H1 (cell line): ENCODE results near the gene LSR. TPM values are rescaled to one million over a fixed set of nuclear protein-coding genes. Genes with fewer than 3 reads are reported as not detected.

Source experiments
- CTCF ChIA-PET: fragments of 300-600 bp; sonication (Branson Sonifier 250); formaldehyde crosslinking; loops from one replicate; lab custom pipeline; 2021; ENCODE audit not compliant: partially characterized antibody; lab: Charles Lee
- POLR2A ChIA-PET: fragments of 300-600 bp; sonication (Branson Sonifier 250); formaldehyde crosslinking; loops from one replicate; lab custom pipeline; 2021; ENCODE audit warnings: inconsistent platforms; ENCODE audit not compliant: partially characterized antibody; lab: Charles Lee
- DNase-seq, 2 experiments: peaks; one replicate each; pipeline versions ENCODE4 v3.0.0 to v3.0.0-alpha.2; 2010 to 2022; ENCODE audit warnings: low spot score in 2 of 2, low read depth in 1 of 2, mixed read lengths in 1 of 2
- FAIRE-seq: peaks from 2 replicates; lab custom pipeline; 2011; peaks lifted over from hg19 to GRCh38; lab: Jason Lieb, UNC
- H2AFZ ChIP-seq: 2 replicates; pipeline ENCODE4 v1.8.1; 2012; ENCODE audit warnings: low read length, inconsistent platforms
- H2AK5ac ChIP-seq: 2 replicates; pipeline ENCODE4 v1.6.1; 2013; ENCODE audit warnings: low read depth, low read length
- H2BK120ac ChIP-seq: replicated peaks from 2 replicates; pipeline ENCODE3; 2013; ENCODE audit warnings: low read depth, low read length, inconsistent platforms
- H2BK12ac ChIP-seq: 2 replicates; pipeline ENCODE4 v1.6.1; 2013; ENCODE audit warnings: low read depth, low read length
- H2BK15ac ChIP-seq: 2 replicates; pipeline ENCODE4 v1.6.1; 2013; ENCODE audit warnings: low read length
- H2BK20ac ChIP-seq: 2 replicates; pipeline ENCODE4 v1.6.1; 2013; ENCODE audit warnings: low read length
- H2BK5ac ChIP-seq: 2 replicates; pipeline ENCODE4 v1.6.1; 2013; ENCODE audit warnings: low read depth, low read length
- H3K14ac ChIP-seq: 2 replicates; pipeline ENCODE4 v1.6.1; 2013; ENCODE audit warnings: inconsistent platforms; ENCODE audit not compliant: insufficient read length
- H3K18ac ChIP-seq: 2 replicates; pipeline ENCODE4 v1.6.1; 2013; ENCODE audit warnings: low read length; ENCODE audit errors: extremely low read depth
- H3K23ac ChIP-seq: 2 replicates; pipeline ENCODE4 v1.6.1; 2013; ENCODE audit warnings: inconsistent platforms; ENCODE audit not compliant: insufficient read length
- H3K23me2 ChIP-seq: 2 replicates; pipeline ENCODE4 v1.6.1; 2013; ENCODE audit warnings: low read depth, low read length
- H3K27ac ChIP-seq: 2 replicates; pipeline ENCODE4 v1.6.1; 2011; ENCODE audit warnings: low read depth, low read length, inconsistent platforms
- H3K27me3 ChIP-seq, 4 experiments: replicated peaks in 1 of 4; 1 replicate in 1 of 4; 2 replicates in 3 of 4; pipeline versions ENCODE4 v1.6.1 to v1.8.1; 2011 to 2013; ENCODE audit warnings: low read length in 3 of 4, mild to moderate bottlenecking in 3 of 4, inconsistent platforms in 2 of 4, mixed read lengths in 2 of 4, moderate library complexity in 1 of 4; ENCODE audit not compliant: control insufficient read depth in 3 of 4, insufficient read depth in 3 of 4; ENCODE audit errors: extremely low read depth in 1 of 4
- H3K36me3 ChIP-seq, 4 experiments: 2 replicates each; pipeline versions ENCODE4 v1.6.1 to v1.8.1; 2011 to 2013; ENCODE audit warnings: mild to moderate bottlenecking in 4 of 4, low read length in 3 of 4, moderate library complexity in 2 of 4, control low read depth in 1 of 4, inconsistent platforms in 1 of 4; ENCODE audit not compliant: insufficient read depth in 4 of 4, control insufficient read depth in 2 of 4
- H3K4ac ChIP-seq: replicated peaks from 2 replicates; pipeline ENCODE3; 2013; ENCODE audit warnings: low read length, low read depth, mixed read lengths, inconsistent platforms; ENCODE audit not compliant: insufficient read length
- H3K4me1 ChIP-seq, 4 experiments: replicated peaks in 1 of 4; 1 replicate in 1 of 4; 2 replicates in 3 of 4; pipeline versions ENCODE4 v1.6.1 to v1.8.1; 2011 to 2013; ENCODE audit warnings: low read length in 3 of 4, inconsistent platforms in 2 of 4, mixed read lengths in 1 of 4; ENCODE audit not compliant: insufficient read depth in 4 of 4, control insufficient read depth in 3 of 4
- H3K4me2 ChIP-seq, 2 experiments: 2 replicates each; pipeline versions ENCODE4 v1.6.1 to v1.8.1; 2011 to 2013; ENCODE audit warnings: low read depth in 2 of 2, low read length in 2 of 2, control low read depth in 1 of 2, inconsistent platforms in 1 of 2, mild to moderate bottlenecking in 1 of 2; ENCODE audit not compliant: insufficient read depth in 1 of 2
- H3K4me3 ChIP-seq, 4 experiments: fragments of 200-600, 300-600 bp in 1 of 4; sonication (generic), shearing (Covaris generic), sonication (Bioruptor Twin) in 1 of 4; 2 replicates each; pipeline versions ENCODE4 v1.5.1 to v1.8.1; 2011 to 2016; ENCODE audit warnings: low read length in 4 of 4, low read depth in 3 of 4, control low read depth in 2 of 4, inconsistent platforms in 2 of 4, mild to moderate bottlenecking in 2 of 4, mixed read lengths in 1 of 4, moderate library complexity in 1 of 4; ENCODE audit not compliant: insufficient read depth in 2 of 4; ENCODE audit errors: extremely low read depth in 1 of 4
- H3K56ac ChIP-seq: replicated peaks from 2 replicates; pipeline ENCODE3; 2013; ENCODE audit warnings: low read depth, mild to moderate bottlenecking, mixed read lengths, low read length, inconsistent platforms; ENCODE audit not compliant: insufficient read length
- H3K79me1 ChIP-seq: 2 replicates; pipeline ENCODE4 v1.6.1; 2013; ENCODE audit warnings: low read depth, low read length, control low read depth
- H3K79me2 ChIP-seq, 2 experiments: 2 replicates each; pipeline versions ENCODE4 v1.6.1 to v1.8.1; 2012 to 2013; ENCODE audit warnings: low read length in 2 of 2, mild to moderate bottlenecking in 2 of 2, inconsistent platforms in 1 of 2; ENCODE audit not compliant: insufficient read depth in 2 of 2, control insufficient read depth in 1 of 2
- H3K9ac ChIP-seq, 4 experiments: replicated peaks in 1 of 4; 1 replicate in 1 of 4; 2 replicates in 3 of 4; pipeline versions ENCODE4 v1.6.1 to v1.8.1; 2011 to 2013; ENCODE audit warnings: low read depth in 3 of 4, low read length in 3 of 4, control low read depth in 2 of 4, mild to moderate bottlenecking in 2 of 4, moderate library complexity in 2 of 4, inconsistent platforms in 1 of 4; ENCODE audit errors: extremely low read depth in 1 of 4
- H3K9me3 ChIP-seq, 2 experiments: 2 replicates each; pipeline versions ENCODE4 v1.6.1 to v1.8.1; 2012 to 2013; ENCODE audit warnings: mild to moderate bottlenecking in 2 of 2, moderate library complexity in 2 of 2, control low read depth in 1 of 2, inconsistent platforms in 1 of 2, low read depth in 1 of 2, low read length in 1 of 2, mixed read lengths in 1 of 2; ENCODE audit not compliant: insufficient read depth in 2 of 2
- H4K20me1 ChIP-seq, 2 experiments: replicated peaks in 1 of 2; 2 replicates each; pipeline versions ENCODE3 to v1.8.1; 2011 to 2013; ENCODE audit warnings: inconsistent platforms in 2 of 2, low read length in 2 of 2, mild to moderate bottlenecking in 1 of 2; ENCODE audit not compliant: insufficient read depth in 2 of 2, control insufficient read depth in 1 of 2
- H4K5ac ChIP-seq: 2 replicates; pipeline ENCODE4 v1.6.1; 2013; ENCODE audit warnings: low read length, low read depth, mixed read lengths, inconsistent platforms; ENCODE audit not compliant: insufficient read length
- H4K8ac ChIP-seq: 2 replicates; pipeline ENCODE4 v1.8.0; 2013; ENCODE audit warnings: mild to moderate bottlenecking, moderate library complexity, low read length, inconsistent platforms; ENCODE audit not compliant: insufficient read depth; ENCODE audit errors: extremely low read depth
- H4K91ac ChIP-seq: replicated peaks from 2 replicates; pipeline ENCODE3; 2013; ENCODE audit warnings: low read length, mixed read lengths, inconsistent platforms; ENCODE audit not compliant: insufficient read length
- BCL11A ChIP-seq, 2 experiments: IDR thresholded peaks; one replicate each; pipeline ENCODE4 v1.6.1; 2011; ENCODE audit warnings: low read depth in 2 of 2, low read length in 2 of 2, mild to moderate bottlenecking in 2 of 2
- CREB1 ChIP-seq: IDR thresholded peaks from 2 replicates; pipeline ENCODE4 v1.6.1; 2012; ENCODE audit warnings: inconsistent platforms
- CTBP2 ChIP-seq: IDR thresholded peaks from 2 replicates; pipeline ENCODE4 v1.7.0; 2011; ENCODE audit warnings: borderline replicate concordance, mild to moderate bottlenecking, moderate library complexity, mixed read lengths, low read length; ENCODE audit not compliant: insufficient read depth, insufficient read length
- HDAC6 ChIP-seq: IDR thresholded peaks from one replicate; pipeline ENCODE4 v1.7.1; 2012; ENCODE audit warnings: low read depth, mild to moderate bottlenecking, inconsistent platforms, low read length, moderate library complexity
- KDM4A ChIP-seq: IDR thresholded peaks from one replicate; pipeline ENCODE4 v1.7.1; 2012; ENCODE audit warnings: low read depth, mild to moderate bottlenecking, moderate library complexity, low read length, inconsistent platforms; ENCODE audit not compliant: severe bottlenecking
- RBBP5 ChIP-seq: IDR thresholded peaks from 2 replicates; pipeline ENCODE4 v1.7.1; 2012; ENCODE audit warnings: low read depth, mild to moderate bottlenecking, inconsistent platforms, low read length, moderate library complexity, borderline replicate concordance
- RNF2 ChIP-seq: fragments of 200-900, 300-1000 bp; sonication (generic); IDR thresholded peaks from 2 replicates; pipeline ENCODE4 v1.7.1; 2016; ENCODE audit warnings: borderline replicate concordance, low read depth, mild to moderate bottlenecking, antibody characterized with exemption, low read length; ENCODE audit not compliant: poor library complexity, severe bottlenecking; ENCODE audit errors: missing control alignments
- SP4 ChIP-seq: IDR thresholded peaks from 2 replicates; pipeline ENCODE4 v1.6.1; 2012; ENCODE audit warnings: low read length, inconsistent platforms
- TAF1 ChIP-seq: IDR thresholded peaks from 2 replicates; pipeline ENCODE4 v1.6.1; 2011; ENCODE audit warnings: mild to moderate bottlenecking, low read depth, low read length
- TCF12 ChIP-seq: IDR thresholded peaks from 2 replicates; pipeline ENCODE4 v1.6.1; 2011; ENCODE audit warnings: low read depth, mild to moderate bottlenecking, low read length
- TEAD4 ChIP-seq: IDR thresholded peaks from 2 replicates; pipeline ENCODE4 v1.6.1; 2012; ENCODE audit warnings: low read depth, low read length, inconsistent platforms, mixed read lengths
- ZNF274 ChIP-seq: IDR thresholded peaks from 2 replicates; pipeline ENCODE4 v1.7.0; 2012; ENCODE audit warnings: low read length, borderline replicate concordance; ENCODE audit errors: extremely low read depth
- WGBS, 2 experiments: shearing (Covaris generic) in 1 of 2; methylation state at CpG; one replicate each; pipeline versions ENCODE4 v1.1.6 to v1.1.7; 2013 to 2015; ENCODE audit warnings: low lambda C conversion rate in 2 of 2, mixed read lengths in 2 of 2, inconsistent platforms in 1 of 2, low coverage in 1 of 2, missing lambda C conversion rate in 1 of 2; ENCODE audit not compliant: insufficient replicate concordance in 2 of 2, insufficient coverage in 1 of 2, insufficient read length in 1 of 2; ENCODE audit errors: extremely low coverage in 1 of 2, missing lambda C conversion rate in 1 of 2; 5-methylcytosine and 5-hydroxymethylcytosine counted together
- polyA plus RNA-seq, 7 experiments: library from polyadenylated mRNA; depleted of rRNA in 3 of 7; stranded (reverse) in 5 of 7; unstranded in 2 of 7; fragments of >200 nt in 5 of 7; fragments of 200-250 nt in 2 of 7; gene quantifications; 1 replicate in 5 of 7; 2 replicates in 1 of 7; 4 replicates in 1 of 7; pipeline versions ENCODE4 v1.2.1 to v1.2.3, GENCODE V29; 2011 to 2013; ENCODE audit warnings: missing spikeins in 2 of 7, mixed read lengths in 2 of 7
- total RNA-seq: library from RNA; stranded (reverse); fragmentation: NEBNext Ultra II Directional; extraction: Animal tissue kit (Norgen Biotek cat#: 25700); gene quantifications from 2 replicates; pipeline ENCODE4 v1.2.1, GENCODE V29; 2021

LSR gene
- total and polyA plus RNA-seq, 2 of the 8 experiments (the other 6 are each of a cell fraction or from before 2014, with no cell fraction given): 159 to 186 TPM

DNA sequence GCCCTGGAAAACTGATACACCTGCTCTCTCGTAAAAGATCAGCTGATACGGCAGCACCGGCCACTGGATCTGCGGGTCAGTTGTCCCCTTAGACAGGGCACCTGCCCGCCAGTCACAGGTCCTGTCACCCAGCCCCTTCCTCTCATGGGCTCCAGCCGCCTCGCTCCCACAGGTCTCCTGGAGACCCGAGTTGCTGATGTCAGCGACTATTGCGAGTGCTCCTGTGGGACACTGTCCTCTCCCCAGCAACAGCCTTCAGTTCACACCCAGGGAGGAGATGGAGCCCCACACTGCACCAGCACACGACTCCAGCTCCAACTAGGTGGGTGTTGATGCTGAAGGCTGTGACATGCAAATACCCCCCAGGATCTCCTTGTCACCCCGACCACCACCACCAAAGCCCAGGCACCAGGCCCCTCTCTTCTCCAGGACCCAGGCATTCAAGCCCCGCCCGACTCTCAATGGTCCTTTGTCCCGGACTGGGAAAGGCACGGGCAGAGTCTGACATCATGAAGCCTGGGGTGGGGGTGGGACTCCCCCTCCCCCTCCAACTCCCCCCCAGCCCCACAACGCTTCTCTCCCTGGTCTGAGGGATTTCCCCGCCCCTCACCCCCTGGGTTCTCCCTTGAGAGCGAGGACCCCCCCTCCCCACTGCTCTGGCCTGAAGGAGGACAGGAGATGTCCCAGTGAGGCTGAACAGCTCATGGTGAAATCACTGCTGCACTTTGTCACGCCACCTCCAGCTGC lies 41.8 kb downstream of the LSR start:
- H3K4me3 ChIP-seq: no peak overlapping the region
- H3K56ac ChIP-seq: no peak overlapping the region
- H3K79me2 ChIP-seq: no peaks in the 10 kb centered on the region
- peak overlapping the region; percentile 74; the same call in 1 of the 2 replicates for H4K8ac ChIP-seq
- H2BK20ac ChIP-seq: no peak overlapping the region
- H3K27me3 ChIP-seq: no peaks in the 10 kb centered on the region; a peak in 1 of 7 replicates
- no peak overlapping the region for H2BK120ac ChIP-seq
- H2BK5ac ChIP-seq: no peak overlapping the region
- no peak overlapping the region for H3K27ac ChIP-seq
- no peak overlapping the region for H4K5ac ChIP-seq
- ChIA-PET CTCF (interaction anchor here (0.5 to 2.1 kb wide), 3 partner anchors 21 to 166 kb away, joined by 3 to 14 read pairs (median 6); no protein-coding TSS in a partner anchor), POLR2A (interaction anchor here (1.2 to 2.2 kb wide), 2 partner anchors 9 to 18 kb away, joined by 3 to 16 read pairs; partner anchors contain the start of gene HAMP)
- H3K18ac ChIP-seq: no peak overlapping the region
- no peaks in the 10 kb centered on the region for H3K36me3 ChIP-seq
- 0 out of 2 replicates have a peak overlapping the region, but pooled peaks have one; percentile 29 for H2BK15ac ChIP-seq
- H3K79me1 ChIP-seq: no peaks in the 10 kb centered on the region
- no peaks in the 10 kb centered on the region for H3K23me2 ChIP-seq
- no peak for FAIRE-seq
- H2AFZ ChIP-seq: no peak overlapping the region; the same call in 1 of the 2 replicates
- no peak overlapping the region for H3K9ac ChIP-seq
- DNase-seq: no peak
- WGBS, 2 experiments: 84% methylated on average over 13 of the region's 20 CpGs; no CpG with 5 or more reads in 1 of the 2 experiments
- H4K91ac ChIP-seq: no peak overlapping the region
- no peak overlapping the region for H3K14ac ChIP-seq
- no peak overlapping the region for H3K4me2 ChIP-seq
- no peak overlapping the region for H3K4ac ChIP-seq
- no peak overlapping the region for H3K23ac ChIP-seq
- no peak overlapping the region for H2AK5ac ChIP-seq
- peak overlapping the region; percentile 17; the same call in 1 of the 2 replicates for H2BK12ac ChIP-seq
- no peaks in the 10 kb centered on the region for H3K9me3 ChIP-seq
- H4K20me1 ChIP-seq: no peaks in the 10 kb centered on the region
- peaks cover 0 to 20% (median 9%) of the 10 kb centered on the region in 4 experiments; a peak in 6 of 7 replicates for H3K4me1 ChIP-seq
- TF ChIP-seq BCL11A (IDR thresholded peaks at IDR 0.05; ENCODE audit: low read depth in 2 of 2, low read length in 2 of 2) (no peak), TAF1 (no peak), TCF12 (no peak), CTBP2 (no peak), RBBP5 (no peak), HDAC6 (no peak), CREB1 (no peak), TEAD4 (no peak), KDM4A (no peak), ZNF274 (no peak), RNF2 (no peak), SP4 (no peak)
